Measurements from ENCODE around the gene AUTS2.

The AUTS2 gene

DNA sequence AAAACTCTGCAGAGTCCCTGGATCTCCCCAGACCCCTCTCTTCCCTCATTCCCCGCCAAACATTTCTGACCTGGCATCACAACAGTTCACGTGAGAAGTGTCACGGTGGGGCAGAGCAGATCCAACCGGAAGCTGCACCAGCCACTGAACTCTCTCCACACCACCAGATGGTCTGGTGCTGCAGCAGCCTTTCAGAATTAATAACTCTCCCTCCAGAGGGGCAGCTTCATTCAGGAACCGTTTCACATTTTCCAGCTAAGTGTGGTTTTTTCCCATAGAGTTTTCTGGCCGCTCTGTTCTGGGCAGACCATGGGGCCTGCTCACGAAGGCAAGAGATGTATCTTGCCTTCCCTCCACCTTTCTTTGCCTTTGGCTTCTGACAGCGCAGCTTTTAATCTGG is 1047.0 kb downstream of the AUTS2 start (continued):
- TF ChIP-seq, protein P1, sequence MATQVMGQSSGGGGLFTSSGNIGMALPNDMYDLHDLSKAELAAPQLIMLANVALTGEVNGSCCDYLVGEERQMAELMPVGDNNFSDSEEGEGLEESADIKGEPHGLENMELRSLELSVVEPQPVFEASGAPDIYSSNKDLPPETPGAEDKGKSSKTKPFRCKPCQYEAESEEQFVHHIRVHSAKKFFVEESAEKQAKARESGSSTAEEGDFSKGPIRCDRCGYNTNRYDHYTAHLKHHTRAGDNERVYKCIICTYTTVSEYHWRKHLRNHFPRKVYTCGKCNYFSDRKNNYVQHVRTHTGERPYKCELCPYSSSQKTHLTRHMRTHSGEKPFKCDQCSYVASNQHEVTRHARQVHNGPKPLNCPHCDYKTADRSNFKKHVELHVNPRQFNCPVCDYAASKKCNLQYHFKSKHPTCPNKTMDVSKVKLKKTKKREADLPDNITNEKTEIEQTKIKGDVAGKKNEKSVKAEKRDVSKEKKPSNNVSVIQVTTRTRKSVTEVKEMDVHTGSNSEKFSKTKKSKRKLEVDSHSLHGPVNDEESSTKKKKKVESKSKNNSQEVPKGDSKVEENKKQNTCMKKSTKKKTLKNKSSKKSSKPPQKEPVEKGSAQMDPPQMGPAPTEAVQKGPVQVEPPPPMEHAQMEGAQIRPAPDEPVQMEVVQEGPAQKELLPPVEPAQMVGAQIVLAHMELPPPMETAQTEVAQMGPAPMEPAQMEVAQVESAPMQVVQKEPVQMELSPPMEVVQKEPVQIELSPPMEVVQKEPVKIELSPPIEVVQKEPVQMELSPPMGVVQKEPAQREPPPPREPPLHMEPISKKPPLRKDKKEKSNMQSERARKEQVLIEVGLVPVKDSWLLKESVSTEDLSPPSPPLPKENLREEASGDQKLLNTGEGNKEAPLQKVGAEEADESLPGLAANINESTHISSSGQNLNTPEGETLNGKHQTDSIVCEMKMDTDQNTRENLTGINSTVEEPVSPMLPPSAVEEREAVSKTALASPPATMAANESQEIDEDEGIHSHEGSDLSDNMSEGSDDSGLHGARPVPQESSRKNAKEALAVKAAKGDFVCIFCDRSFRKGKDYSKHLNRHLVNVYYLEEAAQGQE (tag by site-specific recombination; IDR thresholded peaks at IDR 0.05) = no peak

DNA sequence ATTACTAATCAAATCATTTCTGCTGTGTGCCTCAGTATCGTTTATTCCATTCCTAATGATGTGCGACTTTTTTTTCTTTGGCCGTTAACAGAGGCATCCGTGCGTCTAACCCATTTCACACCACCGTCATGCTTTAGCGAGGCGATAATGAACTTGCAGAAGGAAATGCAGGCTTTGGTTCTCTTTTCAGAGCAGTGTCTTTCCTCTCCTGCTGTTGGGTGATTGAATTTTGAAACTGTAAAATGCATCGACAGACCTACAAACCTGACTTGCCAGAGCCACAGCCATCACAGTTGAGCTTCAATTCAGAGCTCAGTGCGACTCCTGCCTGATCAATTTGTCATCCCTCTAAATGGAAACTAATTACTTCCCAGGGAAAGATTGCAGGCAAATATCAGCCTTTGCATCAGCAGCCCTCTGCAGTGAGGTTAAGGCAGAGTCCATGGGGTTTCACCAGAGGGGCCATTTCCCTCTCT is 1047.6 kb downstream of the AUTS2 start:
- CTCF ChIA-PET = no interaction called here
- POLR2A ChIA-PET = no interaction called here
- Histone ChIP-seq H3K4me3 (ENCODE audit: low read depth, low read length) (no peak overlapping the region), H3K27ac (ENCODE audit: extremely low read depth, low read depth, low read length) (no peak overlapping the region), H3K4me1 (ENCODE audit: control insufficient read depth, insufficient read depth, low read length) (no peaks in the 10 kb centered on the region), H3K36me3 (ENCODE audit: control insufficient read depth in 2 of 2, insufficient read depth in 1 of 2, low read length in 2 of 2) (no peaks in the 10 kb centered on the region), H3K9me3 (ENCODE audit: control insufficient read depth, insufficient read depth, low read depth, low read length) (no peaks in the 10 kb centered on the region)
- no peak for TF ChIP-seq SP7 (tag by site-specific recombination; IDR thresholded peaks at IDR 0.05)
- no peak for TF ChIP-seq GLIS2 (tag by site-specific recombination; IDR thresholded peaks at IDR 0.05)
- TF ChIP-seq, protein P2, sequence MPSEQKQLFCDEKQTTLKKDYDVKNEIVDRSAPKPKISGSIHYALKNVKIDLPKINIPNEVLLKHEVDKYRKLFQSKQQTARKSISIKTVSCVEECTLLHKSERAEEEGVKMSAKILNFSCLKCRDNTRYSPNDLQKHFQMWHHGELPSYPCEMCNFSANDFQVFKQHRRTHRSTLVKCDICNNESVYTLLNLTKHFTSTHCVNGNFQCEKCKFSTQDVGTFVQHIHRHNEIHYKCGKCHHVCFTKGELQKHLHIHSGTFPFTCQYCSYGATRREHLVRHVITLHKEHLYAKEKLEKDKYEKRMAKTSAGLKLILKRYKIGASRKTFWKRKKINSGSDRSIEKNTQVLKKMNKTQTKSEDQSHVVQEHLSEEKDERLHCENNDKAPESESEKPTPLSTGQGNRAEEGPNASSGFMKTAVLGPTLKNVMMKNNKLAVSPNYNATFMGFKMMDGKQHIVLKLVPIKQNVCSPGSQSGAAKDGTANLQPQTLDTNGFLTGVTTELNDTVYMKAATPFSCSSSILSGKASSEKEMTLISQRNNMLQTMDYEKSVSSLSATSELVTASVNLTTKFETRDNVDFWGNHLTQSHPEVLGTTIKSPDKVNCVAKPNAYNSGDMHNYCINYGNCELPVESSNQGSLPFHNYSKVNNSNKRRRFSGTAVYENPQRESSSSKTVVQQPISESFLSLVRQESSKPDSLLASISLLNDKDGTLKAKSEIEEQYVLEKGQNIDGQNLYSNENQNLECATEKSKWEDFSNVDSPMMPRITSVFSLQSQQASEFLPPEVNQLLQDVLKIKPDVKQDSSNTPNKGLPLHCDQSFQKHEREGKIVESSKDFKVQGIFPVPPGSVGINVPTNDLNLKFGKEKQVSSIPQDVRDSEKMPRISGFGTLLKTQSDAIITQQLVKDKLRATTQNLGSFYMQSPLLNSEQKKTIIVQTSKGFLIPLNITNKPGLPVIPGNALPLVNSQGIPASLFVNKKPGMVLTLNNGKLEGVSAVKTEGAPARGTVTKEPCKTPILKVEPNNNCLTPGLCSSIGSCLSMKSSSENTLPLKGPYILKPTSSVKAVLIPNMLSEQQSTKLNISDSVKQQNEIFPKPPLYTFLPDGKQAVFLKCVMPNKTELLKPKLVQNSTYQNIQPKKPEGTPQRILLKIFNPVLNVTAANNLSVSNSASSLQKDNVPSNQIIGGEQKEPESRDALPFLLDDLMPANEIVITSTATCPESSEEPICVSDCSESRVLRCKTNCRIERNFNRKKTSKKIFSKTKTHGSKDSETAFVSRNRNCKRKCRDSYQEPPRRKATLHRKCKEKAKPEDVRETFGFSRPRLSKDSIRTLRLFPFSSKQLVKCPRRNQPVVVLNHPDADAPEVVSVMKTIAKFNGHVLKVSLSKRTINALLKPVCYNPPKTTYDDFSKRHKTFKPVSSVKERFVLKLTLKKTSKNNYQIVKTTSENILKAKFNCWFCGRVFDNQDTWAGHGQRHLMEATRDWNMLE (tag by site-specific recombination; conservative IDR thresholded peaks at IDR 0.05; ENCODE audit: low read depth) = no peak
- TF ChIP-seq KLF16 (tag by site-specific recombination; IDR thresholded peaks at IDR 0.05) = no peak
- TF ChIP-seq, protein P3, sequence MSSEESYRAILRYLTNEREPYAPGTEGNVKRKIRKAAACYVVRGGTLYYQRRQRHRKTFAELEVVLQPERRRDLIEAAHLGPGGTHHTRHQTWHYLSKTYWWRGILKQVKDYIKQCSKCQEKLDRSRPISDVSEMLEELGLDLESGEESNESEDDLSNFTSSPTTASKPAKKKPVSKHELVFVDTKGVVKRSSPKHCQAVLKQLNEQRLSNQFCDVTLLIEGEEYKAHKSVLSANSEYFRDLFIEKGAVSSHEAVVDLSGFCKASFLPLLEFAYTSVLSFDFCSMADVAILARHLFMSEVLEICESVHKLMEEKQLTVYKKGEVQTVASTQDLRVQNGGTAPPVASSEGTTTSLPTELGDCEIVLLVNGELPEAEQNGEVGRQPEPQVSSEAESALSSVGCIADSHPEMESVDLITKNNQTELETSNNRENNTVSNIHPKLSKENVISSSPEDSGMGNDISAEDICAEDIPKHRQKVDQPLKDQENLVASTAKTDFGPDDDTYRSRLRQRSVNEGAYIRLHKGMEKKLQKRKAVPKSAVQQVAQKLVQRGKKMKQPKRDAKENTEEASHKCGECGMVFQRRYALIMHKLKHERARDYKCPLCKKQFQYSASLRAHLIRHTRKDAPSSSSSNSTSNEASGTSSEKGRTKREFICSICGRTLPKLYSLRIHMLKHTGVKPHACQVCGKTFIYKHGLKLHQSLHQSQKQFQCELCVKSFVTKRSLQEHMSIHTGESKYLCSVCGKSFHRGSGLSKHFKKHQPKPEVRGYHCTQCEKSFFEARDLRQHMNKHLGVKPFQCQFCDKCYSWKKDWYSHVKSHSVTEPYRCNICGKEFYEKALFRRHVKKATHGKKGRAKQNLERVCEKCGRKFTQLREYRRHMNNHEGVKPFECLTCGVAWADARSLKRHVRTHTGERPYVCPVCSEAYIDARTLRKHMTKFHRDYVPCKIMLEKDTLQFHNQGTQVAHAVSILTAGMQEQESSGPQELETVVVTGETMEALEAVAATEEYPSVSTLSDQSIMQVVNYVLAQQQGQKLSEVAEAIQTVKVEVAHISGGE (tag by site-specific recombination; conservative IDR thresholded peaks at IDR 0.05; ENCODE audit: low read depth) = no peak
- TF ChIP-seq KLF9 (tag by site-specific recombination; IDR thresholded peaks at IDR 0.05; ENCODE audit: low read depth) = no peak
- no peak for TF ChIP-seq ZNF239 (tag by site-specific recombination; IDR thresholded peaks at IDR 0.05)
- TF ChIP-seq, protein P4, sequence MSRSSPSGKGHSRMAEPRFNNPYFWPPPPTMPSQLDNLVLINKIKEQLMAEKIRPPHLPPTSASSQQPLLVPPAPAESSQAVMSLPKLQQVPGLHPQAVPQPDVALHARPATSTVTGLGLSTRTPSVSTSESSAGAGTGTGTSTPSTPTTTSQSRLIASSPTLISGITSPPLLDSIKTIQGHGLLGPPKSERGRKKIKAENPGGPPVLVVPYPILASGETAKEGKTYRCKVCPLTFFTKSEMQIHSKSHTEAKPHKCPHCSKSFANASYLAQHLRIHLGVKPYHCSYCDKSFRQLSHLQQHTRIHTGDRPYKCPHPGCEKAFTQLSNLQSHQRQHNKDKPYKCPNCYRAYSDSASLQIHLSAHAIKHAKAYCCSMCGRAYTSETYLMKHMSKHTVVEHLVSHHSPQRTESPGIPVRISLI (tag by site-specific recombination; IDR thresholded peaks at IDR 0.05) = no peak
- no peak for TF ChIP-seq ZNF274 (IDR thresholded peaks at IDR 0.05; ENCODE audit: low read length)
- TF ChIP-seq ZNF274 (tag by site-specific recombination; IDR thresholded peaks at IDR 0.05; ENCODE audit: borderline replicate concordance) = no peak
- no peak for TF ChIP-seq ZNF76 (tag by site-specific recombination; IDR thresholded peaks at IDR 0.05; ENCODE audit: borderline replicate concordance, low read depth)
- TF ChIP-seq KLF1 (tag by site-specific recombination; IDR thresholded peaks at IDR 0.05) = no peak
- TF ChIP-seq, protein P5, sequence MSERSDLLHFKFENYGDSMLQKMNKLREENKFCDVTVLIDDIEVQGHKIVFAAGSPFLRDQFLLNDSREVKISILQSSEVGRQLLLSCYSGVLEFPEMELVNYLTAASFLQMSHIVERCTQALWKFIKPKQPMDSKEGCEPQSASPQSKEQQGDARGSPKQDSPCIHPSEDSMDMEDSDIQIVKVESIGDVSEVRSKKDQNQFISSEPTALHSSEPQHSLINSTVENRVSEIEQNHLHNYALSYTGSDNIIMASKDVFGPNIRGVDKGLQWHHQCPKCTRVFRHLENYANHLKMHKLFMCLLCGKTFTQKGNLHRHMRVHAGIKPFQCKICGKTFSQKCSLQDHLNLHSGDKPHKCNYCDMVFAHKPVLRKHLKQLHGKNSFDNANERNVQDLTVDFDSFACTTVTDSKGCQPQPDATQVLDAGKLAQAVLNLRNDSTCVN (tag by site-specific recombination; optimal IDR thresholded peaks at IDR 0.05) = no peak
- TF ChIP-seq ZNF433 (tag by site-specific recombination; IDR thresholded peaks at IDR 0.05; ENCODE audit: low read depth) = no peak
